ENCODE measurements around the gene THSD7A.

DNA sequence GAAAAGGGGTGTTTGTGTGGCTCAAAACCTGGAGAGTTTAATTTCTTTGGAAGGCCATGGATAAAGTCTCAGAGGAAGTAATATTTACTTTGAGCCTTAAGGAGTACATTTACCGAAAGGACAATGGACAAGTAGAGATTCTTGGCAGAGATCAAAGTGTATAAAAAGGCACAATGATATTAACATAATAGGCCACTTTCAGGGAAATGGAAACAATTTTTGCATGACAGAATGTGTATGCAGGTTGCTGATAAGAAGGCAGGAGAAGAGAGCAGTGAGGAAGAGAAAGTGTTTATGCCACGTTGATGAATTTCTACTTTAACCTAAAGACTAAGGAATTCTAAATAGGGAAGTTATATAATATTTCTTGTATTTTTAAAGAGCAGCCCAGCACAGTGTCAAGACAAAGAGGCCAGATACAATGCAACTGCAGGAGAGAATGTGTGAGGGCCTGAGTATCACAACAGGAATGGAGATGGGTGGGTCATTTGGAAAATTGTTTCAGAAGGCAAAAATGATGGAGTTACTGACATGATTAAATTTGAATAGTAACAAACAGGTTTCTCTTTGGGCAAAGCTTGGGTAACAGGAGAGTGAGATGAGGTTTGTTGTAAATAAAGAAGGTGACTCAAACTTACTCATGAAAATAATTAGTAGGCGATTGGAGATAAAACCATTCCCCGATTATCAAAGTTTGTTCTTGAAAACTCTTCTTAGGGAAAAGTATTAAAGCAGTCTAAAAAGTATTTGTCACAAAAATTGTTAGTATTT is 84.1 kb downstream of the THSD7A start:
- TF ChIP-seq, protein P1, sequence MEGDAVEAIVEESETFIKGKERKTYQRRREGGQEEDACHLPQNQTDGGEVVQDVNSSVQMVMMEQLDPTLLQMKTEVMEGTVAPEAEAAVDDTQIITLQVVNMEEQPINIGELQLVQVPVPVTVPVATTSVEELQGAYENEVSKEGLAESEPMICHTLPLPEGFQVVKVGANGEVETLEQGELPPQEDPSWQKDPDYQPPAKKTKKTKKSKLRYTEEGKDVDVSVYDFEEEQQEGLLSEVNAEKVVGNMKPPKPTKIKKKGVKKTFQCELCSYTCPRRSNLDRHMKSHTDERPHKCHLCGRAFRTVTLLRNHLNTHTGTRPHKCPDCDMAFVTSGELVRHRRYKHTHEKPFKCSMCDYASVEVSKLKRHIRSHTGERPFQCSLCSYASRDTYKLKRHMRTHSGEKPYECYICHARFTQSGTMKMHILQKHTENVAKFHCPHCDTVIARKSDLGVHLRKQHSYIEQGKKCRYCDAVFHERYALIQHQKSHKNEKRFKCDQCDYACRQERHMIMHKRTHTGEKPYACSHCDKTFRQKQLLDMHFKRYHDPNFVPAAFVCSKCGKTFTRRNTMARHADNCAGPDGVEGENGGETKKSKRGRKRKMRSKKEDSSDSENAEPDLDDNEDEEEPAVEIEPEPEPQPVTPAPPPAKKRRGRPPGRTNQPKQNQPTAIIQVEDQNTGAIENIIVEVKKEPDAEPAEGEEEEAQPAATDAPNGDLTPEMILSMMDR (IDR thresholded peaks at IDR 0.05; ENCODE audit: low read depth, low read length) = no peak
- no peak for TF ChIP-seq EZH2phosphoT487 (IDR thresholded peaks at IDR 0.05; ENCODE audit: low read depth)
